GM10266 (cell line): Measurements from ENCODE around the gene PNO1.

Source experiments
- DNase-seq: peaks from one replicate; pipeline ENCODE4 v3.0.0; 2012; ENCODE audit errors: extremely low spot score
- CTCF ChIP-seq: IDR thresholded peaks from 2 replicates; pipeline ENCODE4 v1.5.1; 2012; ENCODE audit warnings: mild to moderate bottlenecking, low read depth; ENCODE audit not compliant: control insufficient read depth, insufficient read depth; ENCODE audit errors: missing control alignments

Gene PNO1

DNA sequence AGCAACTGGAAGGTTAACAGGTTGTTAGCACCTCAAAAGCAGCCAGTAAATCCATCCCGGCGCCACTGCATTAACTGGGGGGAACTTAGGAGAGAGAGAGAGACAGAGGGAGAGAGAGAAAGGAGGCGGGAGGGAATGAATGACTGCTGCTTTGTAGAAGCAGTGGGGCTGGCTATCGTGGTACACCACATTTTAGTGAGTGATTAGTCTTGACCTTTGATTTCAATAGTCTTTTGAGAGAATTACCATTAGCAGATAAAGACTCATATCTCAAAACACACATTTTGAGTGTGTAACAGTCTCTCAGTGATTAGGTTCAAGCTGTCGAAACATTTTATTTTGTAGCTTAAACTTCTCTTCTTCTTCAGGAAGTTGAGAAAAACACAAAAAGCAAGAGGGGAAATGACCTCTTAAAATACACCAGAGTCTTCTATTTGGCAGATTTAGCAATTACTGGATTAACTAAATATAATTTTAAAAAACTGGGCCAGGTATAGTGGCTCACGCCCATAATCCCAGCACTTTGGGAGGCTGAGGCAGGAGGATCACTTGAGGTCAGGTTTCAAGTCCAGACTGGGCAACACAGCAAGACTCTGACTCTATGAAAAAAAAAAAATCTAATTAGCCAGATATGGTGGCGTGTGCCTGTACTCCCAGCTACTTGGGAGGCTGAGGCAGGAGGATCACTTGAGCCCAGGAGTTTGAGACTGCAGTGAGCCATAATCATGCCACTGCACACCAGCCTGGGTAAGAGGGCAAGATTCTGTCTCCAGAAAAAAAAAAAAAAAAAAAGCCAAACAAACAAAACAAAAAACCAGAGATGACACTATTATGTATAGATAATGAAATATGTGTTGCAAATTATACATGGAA is 22.0 kb upstream of the PNO1 start:
- no peak for DNase-seq
- TF ChIP-seq CTCF: no peak

GRCh38 chr2:68141875-68142274 is 15.8 kb upstream of the PNO1 start:
- TF ChIP-seq CTCF: no peak
- no peak for DNase-seq

DNA sequence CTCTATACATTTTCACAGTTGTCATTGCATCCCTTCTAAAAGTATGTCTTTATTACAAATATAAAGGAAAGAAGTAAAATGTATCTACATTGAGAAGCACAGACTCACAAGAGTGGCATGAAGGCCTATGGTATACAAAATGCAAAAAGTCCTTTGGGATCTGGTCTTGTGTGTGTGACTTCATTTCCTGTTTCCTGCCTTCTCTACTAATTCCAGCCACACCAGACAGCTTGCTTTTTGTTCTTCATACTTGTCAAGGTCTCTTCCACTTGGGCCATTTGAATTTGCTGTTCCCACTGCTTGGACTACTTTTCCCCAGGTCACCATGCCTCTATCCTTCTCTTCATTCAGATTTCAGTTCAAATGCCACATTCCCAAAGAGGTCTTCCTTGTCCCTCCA is 6.7 kb upstream of the PNO1 start:
- no peak for TF ChIP-seq CTCF
- no peak for DNase-seq

DNA sequence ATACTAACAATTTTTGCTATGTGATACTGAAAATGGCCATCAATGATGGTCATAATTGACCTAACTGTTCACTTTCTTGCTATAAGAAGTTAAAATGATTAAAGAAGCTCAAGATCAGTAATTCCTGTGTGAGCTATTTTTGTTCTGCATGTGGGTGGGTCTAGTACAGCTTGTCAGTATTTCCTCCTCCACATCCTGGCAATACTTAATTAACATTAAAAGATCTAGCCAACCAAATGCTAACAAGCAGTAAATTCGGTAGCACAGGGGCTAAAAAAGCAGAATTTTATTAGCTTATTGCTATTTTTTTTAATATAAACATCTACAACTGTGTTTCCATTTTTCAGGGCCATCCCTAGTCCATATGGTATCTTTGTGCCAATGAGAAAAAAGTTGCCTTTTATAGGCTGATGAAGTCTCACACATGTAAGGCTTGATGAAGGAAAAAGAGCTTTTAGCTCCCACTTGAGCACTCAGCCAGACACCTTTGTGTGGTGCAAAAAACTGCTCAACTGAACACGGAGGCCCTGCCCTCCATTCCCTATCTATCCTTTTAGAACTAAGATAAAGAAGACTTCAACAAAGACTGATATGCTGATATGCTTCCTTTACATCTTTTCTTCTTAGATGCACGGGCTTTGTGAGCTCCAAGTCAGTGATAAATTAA is 4.9 kb upstream of the PNO1 start:
- TF ChIP-seq CTCF: no peak
- no peak for DNase-seq

GRCh38 chr2:68155618-68156017 is 2.1 kb upstream of the PNO1 start:
- no peak for DNase-seq
- TF ChIP-seq CTCF: no peak

DNA sequence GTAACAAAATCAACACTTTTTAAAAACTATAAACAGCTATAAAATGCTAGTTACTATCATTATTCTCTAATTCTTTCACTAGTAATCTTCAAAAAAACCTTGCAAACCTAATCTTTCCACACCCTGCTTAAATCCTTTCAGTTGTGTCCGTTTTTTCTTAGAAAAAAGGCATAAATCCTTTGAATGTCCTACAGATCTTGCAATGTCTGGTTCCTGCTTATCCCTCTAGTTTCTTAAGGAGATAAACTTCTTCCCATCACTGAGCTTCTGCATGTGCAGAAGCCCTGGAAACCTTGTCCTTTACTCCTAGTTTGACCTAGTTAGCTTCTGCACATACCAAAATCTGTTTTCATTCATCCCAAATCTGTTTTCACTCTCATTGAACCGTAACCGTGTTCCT is 1.3 kb upstream of the PNO1 start:
- no peak for DNase-seq
- no peak for TF ChIP-seq CTCF

DNA sequence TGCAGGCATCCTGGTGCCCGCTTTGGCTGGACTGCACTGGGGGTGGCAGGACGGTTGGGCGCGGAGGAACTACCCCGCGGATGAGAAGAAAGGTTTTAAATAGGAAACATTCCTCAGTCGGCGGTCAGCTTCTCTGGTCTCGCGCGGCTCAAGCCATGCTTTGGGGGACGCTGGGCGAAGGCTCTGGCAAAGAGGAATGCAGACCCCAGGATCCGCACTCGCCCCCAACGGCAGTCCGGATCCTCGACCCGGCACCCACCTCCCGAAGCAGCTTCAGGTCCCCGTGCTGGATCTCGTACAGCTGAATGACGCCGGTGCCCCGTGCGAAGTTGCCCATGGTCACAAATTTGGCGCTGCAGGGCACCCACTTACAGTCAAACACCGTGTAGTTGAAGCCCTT is 686 bp upstream of the PNO1 start:
- no peak for DNase-seq

More for the DNA sequence above, 686 bp upstream of the PNO1 start:
- TF ChIP-seq CTCF: no peak
